GM19239 (cell line): ENCODE results near the gene OR2V1.
A peak's percentile ranks its signal among the peaks of the same experiment; 100 is the strongest.
"Not testable (repeated sequence)": the region's sequence is repeated elsewhere in the genome, so short reads cannot be mapped to it uniquely, and the experiment has no call there.

Experiments
- DNase-seq: peaks from one replicate; pipeline ENCODE4 v3.0.0; 2011; ENCODE audit warnings: low spot score; ENCODE audit not compliant: insufficient read length
- FAIRE-seq: peaks from 2 replicates; lab custom pipeline; 2011; peaks lifted over from hg19 to GRCh38; lab: Jason Lieb, UNC

The OR2V1 gene

DNA sequence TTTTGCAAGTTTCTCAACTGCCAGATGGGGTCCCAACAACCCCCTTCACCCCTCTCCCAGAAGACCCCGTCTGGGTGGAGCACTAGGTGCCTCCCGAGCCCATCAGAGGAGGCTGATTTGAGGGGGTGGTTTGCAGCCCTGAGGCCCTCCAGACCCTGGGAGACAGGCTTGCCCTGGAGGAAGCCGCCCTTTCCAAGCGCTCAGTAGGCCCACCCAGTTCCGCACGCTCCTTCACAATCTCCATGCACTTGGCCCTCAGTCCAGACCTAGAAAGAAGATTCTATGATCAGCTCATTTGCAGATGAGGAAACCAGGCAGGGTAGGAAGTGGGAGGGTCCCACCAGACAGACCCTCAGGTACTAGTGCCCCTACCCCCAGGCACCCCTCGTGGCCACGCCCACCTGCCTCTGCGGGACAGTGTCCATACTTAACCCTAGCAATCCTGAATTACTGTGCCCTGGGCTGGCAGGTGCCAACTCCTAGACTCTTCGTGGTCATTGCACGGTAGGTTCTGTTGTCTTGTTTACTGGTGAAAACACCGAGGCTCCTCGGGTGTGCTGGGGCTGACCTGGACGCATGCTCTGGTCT is 22.3 kb downstream of the OR2V1 start:
- DNase-seq (no peak), FAIRE-seq (no peak)

GRCh38 chr5:181107699-181108098 is 23.3 kb downstream of the OR2V1 start:
- no peak for FAIRE-seq
- DNase-seq, result no peak

GRCh38 chr5:181105391-181106025 is 25.5 kb downstream of the OR2V1 start:
- DNase-seq, result no peak
- FAIRE-seq, result no peak

- FAIRE-seq, DNase-seq: not testable (repeated sequence)
Measured at GRCh38 chr5:181104606-181105390, 26.2 kb downstream of the OR2V1 start.

DNA sequence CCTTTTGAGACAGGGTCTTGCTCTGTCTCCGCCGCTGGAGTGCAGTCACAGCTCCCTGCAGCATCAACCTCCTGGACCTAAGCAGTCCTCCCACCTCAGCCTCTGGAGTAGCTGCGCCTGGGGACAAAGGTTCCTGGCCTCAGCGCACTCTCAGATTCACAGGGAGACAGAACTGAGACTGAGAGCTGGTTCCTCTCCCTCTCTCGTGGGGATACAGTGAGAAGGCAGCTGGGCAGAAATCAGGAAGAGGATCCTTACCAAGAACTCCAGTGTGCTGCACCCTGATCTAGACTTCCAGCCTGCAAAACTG is 26.8 kb downstream of the OR2V1 start:
- not testable (repeated sequence) for FAIRE-seq, DNase-seq

DNA sequence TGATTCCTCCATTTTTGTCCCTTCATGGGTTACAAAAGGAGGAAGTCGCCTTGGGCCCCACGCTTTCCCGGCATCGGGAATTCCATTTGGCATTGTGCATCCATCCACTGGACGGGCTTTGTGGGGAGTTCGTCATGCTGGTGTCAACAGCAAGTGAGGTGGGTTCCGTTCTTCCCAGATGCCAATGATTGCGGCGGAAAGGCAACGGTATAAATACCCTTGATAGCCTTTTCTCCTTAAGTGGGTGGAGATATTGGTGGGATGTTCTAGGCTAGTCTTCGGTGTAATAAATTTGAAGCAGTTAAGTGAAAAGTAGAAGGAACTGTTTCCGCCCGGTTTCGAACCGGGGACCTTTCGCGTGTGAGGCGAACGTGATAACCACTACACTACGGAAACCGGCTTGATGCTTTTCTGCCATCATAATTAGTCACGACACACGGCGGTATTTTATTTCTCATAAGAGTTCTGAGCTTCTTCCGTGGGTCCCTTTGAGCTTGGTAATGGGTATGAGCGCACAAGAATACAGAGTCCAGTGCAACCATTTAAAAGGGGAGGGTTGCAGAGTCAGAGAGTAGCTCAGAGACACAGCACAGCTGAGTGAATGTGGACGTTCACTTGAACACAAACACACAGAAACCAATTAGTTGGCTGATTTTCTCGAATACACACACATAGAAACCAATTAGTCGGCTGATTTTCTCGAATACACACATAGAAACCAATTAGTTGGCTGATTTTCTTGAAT is 28.9 kb downstream of the OR2V1 start:
- not testable (repeated sequence) for DNase-seq

DNA sequence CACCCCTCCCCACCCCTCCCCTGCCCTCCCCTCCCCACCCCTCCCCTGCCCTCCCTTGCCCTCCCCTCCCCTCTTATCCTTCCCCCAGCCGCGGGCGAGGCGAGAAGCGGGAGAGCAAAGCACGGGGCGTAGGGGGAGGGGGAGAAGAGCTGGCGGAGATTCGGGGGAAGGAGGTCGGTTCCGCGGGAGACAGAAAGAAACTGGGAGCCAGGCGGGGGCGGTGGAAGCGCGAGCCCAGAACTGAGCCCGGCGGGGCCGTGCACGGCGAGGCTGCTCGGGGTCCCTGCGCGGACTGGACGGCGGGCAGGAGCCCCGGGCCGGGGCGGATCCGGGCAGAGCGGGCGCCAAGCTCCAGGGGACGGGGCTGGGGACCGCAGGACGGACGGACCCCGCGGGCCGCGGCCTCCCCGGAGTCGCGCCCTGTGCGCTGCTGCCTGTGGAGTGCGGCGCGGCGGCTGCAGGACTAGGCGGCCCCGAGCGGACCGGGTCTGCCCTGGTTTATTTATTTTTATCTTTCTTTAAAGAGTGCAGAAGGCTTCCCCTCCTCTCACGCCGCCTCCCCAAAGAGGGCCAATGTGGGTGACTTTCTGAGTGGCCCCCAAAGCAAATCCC is 29.8 kb downstream of the OR2V1 start:
- not testable (repeated sequence) for FAIRE-seq, DNase-seq

More for the DNA sequence above, 28.9 kb downstream of the OR2V1 start:
- peak; percentile 95 for FAIRE-seq

DNA sequence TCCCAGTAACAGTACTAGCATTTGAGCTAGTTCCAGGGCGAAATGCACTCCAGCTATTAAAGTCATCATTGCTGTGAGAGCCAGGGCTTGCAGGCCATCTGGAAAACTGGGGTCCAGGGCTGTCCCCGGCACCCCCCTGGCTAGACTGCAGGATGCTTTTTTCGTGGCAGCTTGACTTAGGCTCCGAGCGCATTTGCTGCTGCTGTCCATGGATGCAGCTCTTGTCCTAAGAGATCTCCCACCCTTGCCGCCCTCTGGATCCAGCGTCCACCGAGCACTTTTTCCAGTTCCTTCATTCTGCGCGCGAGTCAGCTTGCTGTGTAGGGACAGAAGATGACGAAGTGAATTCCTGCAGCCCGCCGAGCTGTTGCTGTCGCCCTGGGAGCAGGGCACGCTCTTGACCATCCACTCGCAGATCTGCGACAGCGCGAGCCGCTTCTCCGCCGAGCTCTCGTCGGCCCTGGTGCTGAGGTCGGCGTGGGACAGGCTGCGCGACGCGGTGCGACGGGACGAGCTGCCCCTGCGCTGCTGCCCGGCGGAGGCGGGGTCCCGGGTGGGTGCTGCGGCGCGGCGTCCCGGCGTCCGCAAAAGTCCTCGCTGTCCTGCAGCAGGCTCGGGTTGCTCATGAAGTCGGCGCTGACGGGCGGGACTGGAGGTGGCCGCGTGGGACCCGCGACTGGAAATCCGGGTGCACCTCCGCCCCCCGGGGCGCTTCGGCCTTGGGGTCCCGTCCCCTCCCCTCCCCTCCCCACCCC is 30.7 kb downstream of the OR2V1 start:
- FAIRE-seq, result no peak
- no peak for DNase-seq

- FAIRE-seq (no peak), DNase-seq (no peak)
Measured at GRCh38 chr5:181099602-181100086, 31.3 kb downstream of the OR2V1 start.

DNA sequence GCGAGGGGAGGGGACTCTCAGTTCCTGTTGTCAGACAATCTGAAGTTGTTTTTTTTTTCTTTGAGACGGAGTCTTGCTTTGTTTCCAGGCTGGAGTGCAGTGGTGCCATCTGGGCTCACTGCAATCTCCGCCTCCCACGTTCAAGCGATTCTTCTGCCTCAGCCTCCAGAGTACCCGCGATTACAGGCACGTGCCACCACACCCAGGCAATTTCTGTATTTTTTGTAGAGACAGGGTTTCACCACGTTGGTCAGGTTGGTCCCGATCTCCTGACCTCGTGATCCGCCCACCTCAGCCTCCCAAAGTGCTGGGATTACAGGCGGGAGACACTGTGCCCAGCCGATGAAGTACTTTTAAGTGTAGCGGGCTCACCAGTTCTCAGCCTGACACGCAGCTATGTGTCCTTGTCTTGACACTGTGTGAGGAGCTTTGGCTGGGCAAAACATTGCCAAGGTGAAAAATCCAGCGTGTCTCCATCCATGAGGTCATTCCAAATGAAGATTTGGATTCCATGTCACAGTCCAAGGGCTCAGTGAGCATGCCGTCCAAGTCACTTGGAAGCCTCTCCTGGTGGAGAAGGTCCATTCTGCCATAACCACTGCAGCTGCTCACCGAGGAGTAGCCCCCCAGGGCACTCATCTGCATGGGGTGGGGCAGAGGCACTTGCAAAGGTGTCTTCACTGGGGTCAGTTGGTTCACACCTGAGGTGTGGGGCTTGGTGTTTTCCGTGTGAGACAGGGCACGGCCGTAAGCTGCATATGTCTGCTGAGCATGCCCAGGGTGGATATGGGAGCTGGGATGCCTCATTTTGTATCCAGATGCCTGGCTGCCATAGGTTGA is 32.0 kb downstream of the OR2V1 start:
- FAIRE-seq (no peak), DNase-seq (no peak)

DNA sequence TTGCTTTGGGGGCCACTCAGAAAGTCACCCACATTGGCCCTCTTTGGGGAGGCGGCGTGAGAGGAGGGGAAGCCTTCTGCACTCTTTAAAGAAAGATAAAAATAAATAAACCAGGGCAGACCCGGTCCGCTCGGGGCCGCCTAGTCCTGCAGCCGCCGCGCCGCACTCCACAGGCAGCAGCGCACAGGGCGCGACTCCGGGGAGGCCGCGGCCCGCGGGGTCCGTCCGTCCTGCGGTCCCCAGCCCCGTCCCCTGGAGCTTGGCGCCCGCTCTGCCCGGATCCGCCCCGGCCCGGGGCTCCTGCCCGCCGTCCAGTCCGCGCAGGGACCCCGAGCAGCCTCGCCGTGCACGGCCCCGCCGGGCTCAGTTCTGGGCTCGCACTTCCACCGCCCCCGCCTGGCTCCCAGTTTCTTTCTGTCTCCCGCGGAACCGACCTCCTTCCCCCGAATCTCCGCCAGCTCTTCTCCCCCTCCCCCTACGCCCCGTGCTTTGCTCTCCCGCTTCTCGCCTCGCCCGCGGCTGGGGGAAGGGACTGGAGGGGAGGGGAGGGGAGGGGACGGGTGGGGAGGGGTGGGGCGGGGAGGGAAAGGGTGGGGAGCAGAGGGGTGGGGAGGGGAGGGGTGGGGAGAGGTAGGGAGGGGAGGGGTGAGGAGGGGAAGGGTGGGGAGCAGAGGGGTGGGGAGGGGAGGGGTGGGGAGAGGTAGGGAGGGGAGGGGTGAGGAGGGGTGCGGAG is 33.0 kb downstream of the OR2V1 start:
- DNase-seq, FAIRE-seq: not testable (repeated sequence)

DNA sequence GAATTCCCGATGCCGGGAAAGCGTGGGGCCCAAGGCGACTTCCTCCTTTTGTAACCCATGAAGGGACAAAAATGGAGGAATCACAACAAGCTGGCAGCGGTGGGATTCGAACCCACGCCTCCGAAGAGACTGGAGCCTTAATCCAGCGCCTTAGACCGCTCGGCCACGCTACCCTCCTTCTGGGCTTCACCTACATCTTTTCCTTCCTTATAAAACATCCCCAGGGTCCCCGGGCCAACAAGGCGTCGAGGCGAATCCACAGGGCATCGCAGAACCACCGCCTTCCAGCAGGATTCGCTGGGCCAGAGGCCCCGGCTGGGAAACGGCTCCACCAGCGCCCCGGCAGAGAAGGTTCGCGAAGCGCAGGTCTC is 33.6 kb downstream of the OR2V1 start:
- DNase-seq, FAIRE-seq: not testable (repeated sequence)

- FAIRE-seq, result peak; percentile 47
- not testable (repeated sequence) for DNase-seq
Measured at GRCh38 chr5:181096721-181097382, 34.1 kb downstream of the OR2V1 start.

- not testable (repeated sequence) for FAIRE-seq
Measured at GRCh38 chr5:181095162-181095561, 35.8 kb downstream of the OR2V1 start.

DNA sequence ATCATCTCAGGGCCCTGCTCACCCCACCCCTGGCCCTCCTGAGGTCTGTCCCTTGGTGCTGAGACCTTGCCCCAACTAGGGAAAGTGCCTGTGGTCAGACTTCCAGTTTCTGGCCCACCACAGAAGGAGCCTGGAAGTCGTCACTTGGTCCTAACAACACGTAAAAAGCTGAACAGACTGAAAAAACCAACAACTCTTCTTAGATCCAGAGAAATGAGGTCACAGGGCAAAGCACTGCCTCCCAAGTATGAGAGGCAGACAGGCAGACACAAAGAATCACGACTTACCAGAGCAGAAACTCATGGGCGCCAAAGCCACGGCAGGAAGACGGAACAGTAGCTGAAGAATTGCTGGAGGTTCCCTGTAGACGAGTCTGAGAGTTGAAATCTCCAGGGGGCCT is 38.5 kb downstream of the OR2V1 start:
- DNase-seq, result no peak
- no peak for FAIRE-seq

More at GRCh38 chr5:181095162-181095561, 35.8 kb downstream of the OR2V1 start:
- DNase-seq, result not testable (repeated sequence)

- FAIRE-seq (no peak), DNase-seq (no peak)
Measured at GRCh38 chr5:181088289-181088688, 42.7 kb downstream of the OR2V1 start.

- DNase-seq (no peak), FAIRE-seq (no peak)
Measured at GRCh38 chr5:181087309-181087708, 43.7 kb downstream of the OR2V1 start.
